Fibroblast of villous mesenchyme (primary cell): ENCODE measurements around the gene LHFPL2. TPM values are rescaled to one million over a fixed set of nuclear protein-coding genes. Genes with fewer than 3 reads are reported as not detected.
A peak's percentile ranks its signal among the peaks of the same experiment; 100 is the strongest.

ENCODE experiments used
- DNase-seq: peaks from one replicate; pipeline ENCODE4 v3.0.0-alpha.2; 2010; ENCODE audit warnings: low read depth
- H3K4me3 ChIP-seq: 2 replicates; pipeline ENCODE4 v1.5.1; 2011; ENCODE audit warnings: low read depth, mild to moderate bottlenecking, low read length
- total RNA-seq: library from RNA; depleted of rRNA; stranded (reverse); fragments of >200 nt; gene quantifications from 2 replicates; pipeline ENCODE4 v1.2.3, GENCODE V29; 2012
- TF ChIP-seq, protein P1 (sequence below): IDR thresholded peaks from 2 replicates; pipeline ENCODE4 v1.5.1; 2012; ENCODE audit warnings: low read depth, mild to moderate bottlenecking, low read length; ENCODE audit not compliant: insufficient read depth

The LHFPL2 gene
- total RNA-seq, 1 donor, result 35.0 TPM

DNA sequence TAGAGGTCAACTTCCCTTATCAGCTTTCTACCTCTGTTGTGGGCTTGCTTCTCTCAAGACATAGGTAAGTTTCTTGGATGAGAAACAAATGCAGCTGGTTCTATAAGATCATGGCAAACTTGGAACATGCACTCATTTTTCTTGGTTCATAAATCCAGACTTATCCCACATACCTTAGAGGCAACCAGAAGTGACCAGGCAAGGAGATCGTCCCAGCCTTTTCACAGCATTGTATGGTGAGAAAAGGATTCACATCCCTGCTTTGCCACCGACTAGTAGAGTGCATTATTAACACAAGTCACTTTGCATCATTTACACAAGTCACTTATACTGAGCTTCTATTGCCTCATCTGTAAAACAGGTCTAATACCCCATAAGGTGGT lies 35.4 kb downstream of the LHFPL2 start:
- H3K4me3 ChIP-seq, result no peak overlapping the region
- TF ChIP-seq, protein P1, sequence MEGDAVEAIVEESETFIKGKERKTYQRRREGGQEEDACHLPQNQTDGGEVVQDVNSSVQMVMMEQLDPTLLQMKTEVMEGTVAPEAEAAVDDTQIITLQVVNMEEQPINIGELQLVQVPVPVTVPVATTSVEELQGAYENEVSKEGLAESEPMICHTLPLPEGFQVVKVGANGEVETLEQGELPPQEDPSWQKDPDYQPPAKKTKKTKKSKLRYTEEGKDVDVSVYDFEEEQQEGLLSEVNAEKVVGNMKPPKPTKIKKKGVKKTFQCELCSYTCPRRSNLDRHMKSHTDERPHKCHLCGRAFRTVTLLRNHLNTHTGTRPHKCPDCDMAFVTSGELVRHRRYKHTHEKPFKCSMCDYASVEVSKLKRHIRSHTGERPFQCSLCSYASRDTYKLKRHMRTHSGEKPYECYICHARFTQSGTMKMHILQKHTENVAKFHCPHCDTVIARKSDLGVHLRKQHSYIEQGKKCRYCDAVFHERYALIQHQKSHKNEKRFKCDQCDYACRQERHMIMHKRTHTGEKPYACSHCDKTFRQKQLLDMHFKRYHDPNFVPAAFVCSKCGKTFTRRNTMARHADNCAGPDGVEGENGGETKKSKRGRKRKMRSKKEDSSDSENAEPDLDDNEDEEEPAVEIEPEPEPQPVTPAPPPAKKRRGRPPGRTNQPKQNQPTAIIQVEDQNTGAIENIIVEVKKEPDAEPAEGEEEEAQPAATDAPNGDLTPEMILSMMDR, result no peak
- no peak for DNase-seq

DNA sequence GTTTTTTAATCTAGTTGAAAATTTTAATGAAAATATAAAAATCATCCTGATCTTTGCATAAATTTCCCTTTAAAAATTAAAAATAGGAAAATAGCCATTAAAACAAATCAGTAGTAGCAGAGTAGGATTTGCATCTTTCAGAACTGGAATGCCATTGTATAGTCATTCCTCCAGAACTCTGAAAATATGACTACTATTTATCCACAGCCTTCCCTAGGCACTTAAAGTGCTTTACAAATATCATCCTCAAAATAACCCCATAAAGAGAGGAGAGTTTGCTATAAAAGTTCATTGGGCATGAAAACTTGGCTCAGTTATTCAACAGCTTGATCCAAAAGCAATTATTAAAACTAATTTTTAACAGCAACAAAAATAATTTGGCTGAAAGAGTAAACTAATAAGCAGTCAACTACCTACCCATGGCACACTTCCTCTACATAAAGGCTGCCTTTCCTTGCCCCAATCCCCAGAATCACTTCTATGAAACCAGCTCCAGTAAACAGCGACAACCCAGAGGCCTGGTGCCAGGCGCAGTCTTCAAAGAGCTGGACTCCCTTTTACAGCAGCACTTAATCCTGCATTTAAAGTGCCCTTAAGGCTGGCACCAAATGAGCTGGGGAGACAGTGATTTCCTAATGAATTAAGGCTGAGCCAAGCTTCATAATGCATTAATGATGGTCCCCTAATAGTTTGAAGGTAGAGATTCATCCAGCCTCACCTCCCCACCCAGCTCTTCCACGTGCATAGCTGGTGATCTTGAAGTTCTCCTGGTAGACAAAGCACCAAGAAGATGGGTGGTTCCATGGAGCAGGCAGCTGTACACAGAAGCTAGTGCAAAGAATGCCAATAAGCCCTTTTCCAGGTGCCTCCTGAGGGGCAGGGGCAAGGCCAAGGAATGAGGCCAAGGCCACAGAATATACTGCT lies 36.1 kb downstream of the LHFPL2 start:
- H3K4me3 ChIP-seq, result no peak overlapping the region
- no peak for DNase-seq
- TF ChIP-seq, protein P1, result no peak

DNA sequence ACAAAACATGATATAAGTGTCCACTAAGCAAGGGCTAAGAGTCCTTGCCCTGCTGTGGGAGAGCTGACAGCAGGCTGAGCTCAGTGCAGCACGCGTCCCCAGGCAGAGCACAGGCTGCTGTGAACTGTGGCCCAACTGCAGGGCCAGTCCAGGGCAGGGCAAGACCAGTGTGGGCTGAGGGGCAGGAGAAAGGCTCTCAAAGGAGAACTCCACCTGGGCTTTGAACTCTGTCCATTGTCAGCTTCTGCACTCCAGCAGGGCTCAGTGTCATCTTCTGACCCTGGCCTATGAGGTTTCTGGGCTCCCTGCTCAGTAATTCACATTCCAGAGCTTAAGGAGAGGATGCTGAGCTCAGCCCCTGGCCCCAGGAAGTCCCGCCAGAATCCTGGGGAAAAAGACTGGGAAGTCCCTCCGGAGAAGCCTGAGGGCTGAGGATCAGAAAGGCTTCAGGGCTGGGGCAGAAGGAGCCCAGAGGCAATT lies 37.4 kb downstream of the LHFPL2 start:
- no peak overlapping the region for H3K4me3 ChIP-seq
- TF ChIP-seq, protein P1, result no peak
- no peak for DNase-seq

DNA sequence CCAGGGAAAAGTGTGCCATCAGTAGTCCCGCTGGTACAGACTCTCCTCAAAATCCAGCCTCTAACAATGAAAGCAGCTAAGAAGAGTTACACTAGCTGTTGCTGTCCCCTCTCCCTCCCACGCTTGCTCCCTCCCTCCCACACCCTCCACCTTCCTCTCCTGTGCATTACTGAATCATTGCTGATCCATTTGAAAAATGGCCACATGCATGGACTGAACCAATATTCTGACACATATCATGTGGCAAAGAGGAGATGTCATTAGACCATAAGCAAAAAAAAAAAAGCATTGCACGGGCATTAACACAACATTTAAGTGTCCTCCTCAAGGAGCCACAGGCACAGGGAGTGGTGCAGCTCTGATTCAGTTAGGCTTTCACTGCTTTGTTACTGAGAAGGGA lies 37.9 kb downstream of the LHFPL2 start:
- no peak for DNase-seq
- no peak overlapping the region for H3K4me3 ChIP-seq
- TF ChIP-seq, protein P1, result no peak

DNA sequence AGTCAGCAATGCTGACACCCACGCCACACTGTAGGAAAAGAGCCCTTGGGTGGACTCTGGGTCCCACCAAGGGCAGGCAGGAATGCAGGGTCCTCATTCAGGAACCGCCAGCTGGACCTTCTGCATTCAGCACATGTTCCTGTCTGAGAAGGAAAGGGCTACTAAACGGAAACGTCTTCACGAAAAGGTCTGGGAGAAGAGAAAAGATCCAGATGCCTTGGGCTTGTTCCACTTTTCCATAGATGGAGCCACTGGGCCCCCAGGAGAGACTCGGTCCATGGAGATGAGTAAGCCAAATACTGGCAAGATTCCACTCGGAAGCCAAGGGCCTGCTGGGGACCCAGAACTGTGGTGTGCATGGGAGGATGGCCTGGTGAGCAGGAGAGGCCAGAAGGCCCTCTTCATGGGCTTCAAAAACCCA lies 38.4 kb downstream of the LHFPL2 start:
- TF ChIP-seq, protein P1, result peak; percentile 8

DNA sequence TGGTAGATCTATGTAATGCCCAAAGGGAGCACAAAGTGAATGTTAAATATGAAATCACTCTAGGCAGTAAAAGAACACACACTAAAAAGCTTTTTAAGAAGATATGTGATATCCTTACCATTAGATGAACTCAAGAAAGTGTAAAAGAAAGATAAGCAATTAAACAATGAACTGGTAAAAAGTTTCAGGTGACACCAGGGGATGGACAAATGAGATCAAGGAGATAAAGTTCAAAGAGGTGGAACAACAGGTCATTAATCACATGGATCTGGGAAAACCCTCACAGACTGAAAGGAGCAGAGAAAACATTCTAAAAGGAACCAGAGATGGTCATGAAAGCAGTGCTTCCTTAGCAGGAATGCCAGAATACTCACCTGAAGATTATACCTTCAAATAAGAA lies 40.7 kb downstream of the LHFPL2 start:
- TF ChIP-seq, protein P1, result no peak

More for the DNA sequence above, 38.4 kb downstream of the LHFPL2 start:
- DNase-seq, result peak; percentile 83
- H3K4me3 ChIP-seq, result no peak overlapping the region

More for the DNA sequence above, 40.7 kb downstream of the LHFPL2 start:
- DNase-seq, result no peak
- no peak overlapping the region for H3K4me3 ChIP-seq
